ENCODE data around the gene COA1. TPM values are rescaled to one million over a fixed set of nuclear protein-coding genes. Genes with fewer than 3 reads are reported as not detected.

Gene COA1
- total RNA-seq, 2 experiments from 2014 or later: 76.9 to 77.1 TPM

GRCh38 chr7:43671521-43671920 is 57.8 kb downstream of the COA1 start:
- DNase-seq (no peak), ATAC-seq (no peak)
- H3K27ac Mint-ChIP-seq: peak overlapping the region; percentile 35
- POLR2A ChIA-PET: interaction anchor here (0.6 kb wide), 1 partner anchor 232 kb away, joined by 3 read pairs; no protein-coding TSS in a partner anchor
- H3K36me3 Mint-ChIP-seq (ENCODE audit: low read depth): peaks cover 56% of the 10 kb centered on the region
- intact Hi-C loops (cut with DNase I, micrococcal nuclease): no loop called here
- CTCF ChIA-PET: interaction anchor here (3.5 kb wide), 1 partner anchor 24 kb away, joined by 12 read pairs; no protein-coding TSS in a partner anchor
- no peaks in the 10 kb centered on the region for H3K27me3 Mint-ChIP-seq
- H3K9me3 Mint-ChIP-seq (ENCODE audit: low read depth): peaks cover 15% of the 10 kb centered on the region
- H3K4me1 Mint-ChIP-seq: peaks cover 78% of the 10 kb centered on the region
- no peak overlapping the region for H3K4me3 Mint-ChIP-seq

GRCh38 chr7:43669286-43670081 is 59.8 kb downstream of the COA1 start:
- peak overlapping the region; percentile 94 for H3K27ac Mint-ChIP-seq
- intact Hi-C loops (cut with DNase I, micrococcal nuclease): loop anchor here (1.0 kb wide), 4 partner anchors 10 to 86 kb away; partner anchors contain the start of gene STK17A (in 1 of the 2)
- H3K27me3 Mint-ChIP-seq: no peaks in the 10 kb centered on the region
- DNase-seq: peak; percentile 93
- ChIA-PET POLR2A (interaction anchor here (0.6 to 1.8 kb wide), 7 partner anchors 11 to 86 kb away, joined by 3 to 14 read pairs (median 8); partner anchors contain the start of genes COA1 and STK17A), CTCF (interaction anchor here (0.6 to 3.6 kb wide), 9 partner anchors 10 to 95 kb away, joined by 3 to 20 read pairs (median 6); partner anchors contain the start of gene STK17A)
- H3K36me3 Mint-ChIP-seq (ENCODE audit: low read depth): peaks cover 63% of the 10 kb centered on the region
- peak overlapping the region; percentile 68 for H3K4me3 Mint-ChIP-seq
- peaks cover 84% of the 10 kb centered on the region for H3K4me1 Mint-ChIP-seq
- H3K9me3 Mint-ChIP-seq (ENCODE audit: low read depth): peaks cover 20% of the 10 kb centered on the region
- ATAC-seq: peak; percentile 85

DNA sequence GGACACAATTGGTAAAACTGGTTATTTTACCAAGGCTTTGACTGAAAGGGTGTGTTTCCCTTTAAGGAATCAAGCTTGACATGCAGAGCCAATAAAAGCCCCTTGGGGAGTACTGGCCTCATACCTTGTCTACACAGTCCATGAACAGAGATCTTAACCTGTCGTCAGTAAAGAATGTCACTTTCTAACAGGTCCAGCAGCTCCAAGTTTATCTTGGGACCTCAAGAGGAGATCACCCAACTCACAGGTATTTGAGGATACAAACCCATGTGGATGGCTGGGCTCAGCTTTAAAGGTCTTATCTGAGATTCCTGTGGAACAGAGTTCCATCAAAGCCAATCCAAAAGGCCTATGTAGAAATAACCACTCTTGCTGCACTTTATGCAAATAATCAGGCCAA is 61.3 kb downstream of the COA1 start:
- ChIA-PET CTCF (interaction anchor here (0.7 to 3.6 kb wide), 3 partner anchors 12 to 85 kb away, joined by 3 to 20 read pairs (median 4); partner anchors contain the start of gene STK17A), POLR2A (interaction anchor here (0.7 kb wide), 1 partner anchor 12 kb away, joined by 3 read pairs; no protein-coding TSS in a partner anchor)
- Mint-ChIP-seq H3K4me1 (peaks cover 85% of the 10 kb centered on the region), H3K4me3 (no peak overlapping the region), H3K27me3 (no peaks in the 10 kb centered on the region), H3K27ac (peak overlapping the region; percentile 67), H3K9me3 (ENCODE audit: low read depth) (peaks cover 20% of the 10 kb centered on the region), H3K36me3 (ENCODE audit: low read depth) (peaks cover 58% of the 10 kb centered on the region)
- DNase-seq (no peak), ATAC-seq (no peak)
- intact Hi-C loops (cut with DNase I, micrococcal nuclease): no loop called here

GRCh38 chr7:43666938-43667337 is 62.4 kb downstream of the COA1 start:
- peaks cover 82% of the 10 kb centered on the region for H3K4me1 Mint-ChIP-seq
- ATAC-seq (no peak), DNase-seq (no peak)
- intact Hi-C loops (cut with DNase I, micrococcal nuclease): no loop called here
- ChIA-PET POLR2A (no interaction called here), CTCF (interaction anchor here (1.2 to 2.7 kb wide), 3 partner anchors 11 to 33 kb away, joined by 3 to 19 read pairs (median 4); no protein-coding TSS in a partner anchor)
- H3K4me3 Mint-ChIP-seq: no peak overlapping the region
- H3K36me3 Mint-ChIP-seq (ENCODE audit: low read depth): peaks cover 53% of the 10 kb centered on the region
- no peaks in the 10 kb centered on the region for H3K27me3 Mint-ChIP-seq
- no peak overlapping the region for H3K27ac Mint-ChIP-seq
- peaks cover 16% of the 10 kb centered on the region for H3K9me3 Mint-ChIP-seq (ENCODE audit: low read depth)

DNA sequence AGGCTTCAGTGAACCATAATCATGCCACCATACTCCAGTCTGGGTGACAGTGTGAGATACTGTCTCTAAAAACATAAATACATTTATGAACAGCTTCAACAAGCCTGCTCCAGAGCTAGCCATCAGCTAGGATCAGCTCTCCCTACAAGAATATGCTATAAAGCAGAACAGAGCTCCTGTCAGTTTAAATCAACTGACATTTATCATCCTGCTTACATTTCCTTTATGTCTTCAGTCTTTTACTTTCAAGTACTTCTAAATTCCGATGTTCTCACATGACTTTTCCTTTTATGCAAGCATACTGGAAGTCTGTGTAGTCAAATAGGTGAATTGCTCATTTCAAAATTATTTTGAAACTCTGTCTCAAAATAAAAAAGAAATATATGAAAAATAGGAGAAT is 64.6 kb downstream of the COA1 start:
- Mint-ChIP-seq H3K27me3 (no peaks in the 10 kb centered on the region), H3K27ac (peak overlapping the region; percentile 88), H3K4me3 (no peak overlapping the region), H3K36me3 (ENCODE audit: low read depth) (peaks cover 52% of the 10 kb centered on the region), H3K9me3 (ENCODE audit: low read depth) (peaks cover 12% of the 10 kb centered on the region), H3K4me1 (peaks cover 76% of the 10 kb centered on the region)
- no peak for DNase-seq
- ChIA-PET POLR2A (interaction anchor here (0.6 to 1.0 kb wide), 4 partner anchors 16 to 103 kb away, joined by 3 read pairs; partner anchors contain the start of gene STK17A), CTCF (interaction anchor here (0.9 to 3.5 kb wide), 5 partner anchors 15 to 82 kb away, joined by 3 to 19 read pairs (median 6); partner anchors contain the start of gene STK17A)
- ATAC-seq: no peak
- intact Hi-C loops (cut with DNase I, micrococcal nuclease): loop anchor here in 1 of 2 experiments (2.0 kb wide), 2 partner anchors 14 to 16 kb away; no protein-coding TSS in a partner anchor

- no peak for ATAC-seq
- Mint-ChIP-seq H3K4me1 (peaks cover 72% of the 10 kb centered on the region), H3K4me3 (no peak overlapping the region), H3K9me3 (ENCODE audit: low read depth) (peaks cover 2% of the 10 kb centered on the region), H3K36me3 (ENCODE audit: low read depth) (peaks cover 47% of the 10 kb centered on the region), H3K27ac (peak overlapping the region; percentile 55), H3K27me3 (no peaks in the 10 kb centered on the region)
- DNase-seq: no peak
- CTCF ChIA-PET: interaction anchor here (1.2 to 1.6 kb wide), 2 partner anchors 11 to 40 kb away, joined by 3 to 7 read pairs; no protein-coding TSS in a partner anchor
- intact Hi-C loops (cut with DNase I, micrococcal nuclease): no loop called here
- POLR2A ChIA-PET: no interaction called here
Measured at GRCh38 chr7:43660141-43660540, 69.2 kb downstream of the COA1 start.

- ChIA-PET CTCF (interaction anchor here (0.6 to 1.6 kb wide), 3 partner anchors 12 to 203 kb away, joined by 3 to 8 read pairs (median 3); no protein-coding TSS in a partner anchor), POLR2A (interaction anchor here (0.6 to 1.0 kb wide), 3 partner anchors 10 to 73 kb away, joined by 3 read pairs; no protein-coding TSS in a partner anchor)
- Mint-ChIP-seq H3K4me3 (no peak overlapping the region), H3K36me3 (ENCODE audit: low read depth) (peaks cover 47% of the 10 kb centered on the region), H3K27me3 (no peaks in the 10 kb centered on the region), H3K27ac (peak overlapping the region; percentile 55), H3K4me1 (peaks cover 70% of the 10 kb centered on the region), H3K9me3 (ENCODE audit: low read depth) (peaks cover 2% of the 10 kb centered on the region)
- DNase-seq (no peak), ATAC-seq (no peak)
- intact Hi-C loops (cut with DNase I, micrococcal nuclease): loop anchor here (1.0 to 2.0 kb wide), 4 partner anchors 9 to 77 kb away; partner anchors contain the start of gene STK17A (in 1 of the 2)
Measured at GRCh38 chr7:43659549-43659896, 69.8 kb downstream of the COA1 start.

DNA sequence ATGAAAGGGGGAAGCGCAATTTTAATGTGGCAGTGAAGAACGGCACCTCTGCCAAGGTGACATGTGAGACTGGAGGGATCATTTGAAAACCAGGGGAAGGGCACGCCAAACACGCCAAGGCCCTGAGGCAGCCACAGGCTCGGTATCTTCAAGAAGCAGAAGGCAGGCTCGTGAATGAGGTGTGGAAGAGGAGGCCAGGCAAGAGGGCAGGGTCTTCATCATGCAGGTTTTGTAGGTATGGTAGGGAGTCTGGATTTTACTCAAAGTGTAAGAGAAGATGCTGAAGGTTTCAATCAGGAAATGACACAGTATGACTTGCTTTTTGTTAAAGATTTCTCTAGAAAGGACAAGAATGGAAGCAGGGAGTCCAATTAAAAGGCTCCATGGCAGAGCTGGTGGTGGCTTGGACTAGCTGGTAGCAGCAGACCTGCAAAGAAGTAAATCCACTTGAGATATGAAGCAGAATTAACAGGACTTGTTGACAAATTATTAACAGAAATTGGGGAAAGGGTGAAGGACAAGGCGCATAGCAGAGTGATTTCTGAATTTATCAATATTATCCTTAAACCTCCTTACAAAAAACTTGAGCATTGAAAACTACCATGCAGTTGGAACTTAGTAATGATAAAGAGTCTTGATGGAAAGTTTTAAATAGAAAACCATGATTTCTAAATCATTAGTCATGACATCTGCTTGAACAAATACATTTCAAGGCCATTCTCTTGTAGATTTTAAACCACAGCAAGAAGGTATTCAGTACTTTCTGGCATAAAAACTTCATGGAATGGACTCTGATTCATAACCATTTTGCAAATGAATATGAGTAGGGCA is 70.4 kb downstream of the COA1 start:
- H3K27ac Mint-ChIP-seq: peak overlapping the region; percentile 96
- H3K27me3 Mint-ChIP-seq: no peaks in the 10 kb centered on the region
- ChIA-PET CTCF (interaction anchor here (0.6 to 1.6 kb wide), 4 partner anchors 11 to 202 kb away, joined by 3 to 8 read pairs (median 3); partner anchors contain the start of gene STK17A), POLR2A (interaction anchor here (0.6 to 1.0 kb wide), 3 partner anchors 11 to 72 kb away, joined by 3 read pairs; no protein-coding TSS in a partner anchor)
- ATAC-seq (peak; percentile 98), DNase-seq (peak; percentile 73)
- peak overlapping the region; percentile 34 for H3K4me3 Mint-ChIP-seq
- intact Hi-C loops (cut with DNase I, micrococcal nuclease): loop anchor here (1.0 to 2.0 kb wide), 4 partner anchors 9 to 76 kb away; partner anchors contain the start of gene STK17A (in 1 of the 2)
- peaks cover 2% of the 10 kb centered on the region for H3K9me3 Mint-ChIP-seq (ENCODE audit: low read depth)
- peaks cover 70% of the 10 kb centered on the region for H3K4me1 Mint-ChIP-seq
- H3K36me3 Mint-ChIP-seq (ENCODE audit: low read depth): peaks cover 53% of the 10 kb centered on the region

- Mint-ChIP-seq H3K36me3 (ENCODE audit: low read depth) (peaks cover 49% of the 10 kb centered on the region), H3K9me3 (ENCODE audit: low read depth) (peaks cover 2% of the 10 kb centered on the region), H3K4me1 (peaks cover 76% of the 10 kb centered on the region), H3K27ac (peak overlapping the region; percentile 58), H3K4me3 (no peak overlapping the region), H3K27me3 (no peaks in the 10 kb centered on the region)
- ATAC-seq (no peak), DNase-seq (no peak)
- intact Hi-C loops (cut with DNase I, micrococcal nuclease): no loop called here
- CTCF ChIA-PET: no interaction called here
- POLR2A ChIA-PET: no interaction called here
Measured at GRCh38 chr7:43656997-43657396, 72.3 kb downstream of the COA1 start.

DNA sequence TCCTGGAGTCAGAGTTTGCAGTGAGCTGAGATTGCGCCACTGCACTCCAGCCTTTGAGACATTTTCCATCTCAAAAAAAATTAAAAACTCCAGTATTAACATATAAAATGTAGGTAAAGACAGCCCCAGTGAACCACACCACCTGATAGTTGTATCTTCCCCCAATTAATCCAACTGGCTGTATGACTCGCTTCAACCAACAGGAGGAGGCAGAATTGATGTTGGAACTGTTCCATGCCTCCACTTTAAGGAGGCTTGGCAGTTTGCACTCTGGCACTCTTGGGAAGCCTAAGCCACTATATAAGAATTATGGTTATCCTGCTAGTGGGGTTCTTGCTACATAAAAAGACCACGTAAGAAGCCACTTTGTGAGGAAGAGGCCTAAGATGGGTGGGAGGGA is 73.7 kb downstream of the COA1 start:
- ATAC-seq (no peak), DNase-seq (no peak)
- ChIA-PET CTCF (interaction anchor here (0.8 to 1.4 kb wide), 4 partner anchors 12 to 73 kb away, joined by 3 to 4 read pairs (median 4); partner anchors contain the start of gene STK17A), POLR2A (interaction anchor here (1.4 kb wide), 1 partner anchor 71 kb away, joined by 4 read pairs; no protein-coding TSS in a partner anchor)
- no peaks in the 10 kb centered on the region for H3K9me3 Mint-ChIP-seq (ENCODE audit: low read depth)
- H3K27me3 Mint-ChIP-seq: no peaks in the 10 kb centered on the region
- no peak overlapping the region for H3K27ac Mint-ChIP-seq
- peaks cover 82% of the 10 kb centered on the region for H3K4me1 Mint-ChIP-seq
- no peak overlapping the region for H3K4me3 Mint-ChIP-seq
- intact Hi-C loops (cut with DNase I, micrococcal nuclease): no loop called here
- peaks cover 49% of the 10 kb centered on the region for H3K36me3 Mint-ChIP-seq (ENCODE audit: low read depth)

Measured in activated CD4-positive, alpha-beta T cell treated with anti-CD3 and anti-CD28 coated beads for 36 hours (primary cell).